ENCODE measurements around the gene HECTD2.
"Not testable (repeated sequence)": the region's sequence is repeated elsewhere in the genome, so short reads cannot be mapped to it uniquely, and the experiment has no call there.

Gene HECTD2

GRCh38 chr10:91556691-91557566, 146.8 kb downstream of the HECTD2 start:
- Histone ChIP-seq H3K4me1 (ENCODE audit: control insufficient read depth, insufficient read depth, low read length, poor library complexity, severe bottlenecking) (no peaks in the 10 kb centered on the region), H3K36me3 (ENCODE audit: control insufficient read depth, insufficient read depth, low read length) (no peaks in the 10 kb centered on the region), H3K27ac (ENCODE audit: low read depth, low read length, severe bottlenecking) (no peak overlapping the region), H3K4me3 (ENCODE audit: extremely low read depth, insufficient read depth, low read length, poor library complexity, severe bottlenecking) (no peak overlapping the region), H3K9me3 (ENCODE audit: control insufficient read depth, low read length) (peaks cover 10% of the 10 kb centered on the region)
- 94 to 97% methylated on average over 6 to 10 of the region's 12 CpGs for WGBS, 2 experiments (ENCODE audit: insufficient coverage in 2 of 2)

GRCh38 chr10:91557651-91558111, 147.5 kb downstream of the HECTD2 start:
- WGBS, 2 experiments (ENCODE audit: insufficient coverage in 2 of 2): 100% methylated on average over 1 of the region's 2 CpGs; no CpG with 5 or more reads in 1 of the 2 experiments
- Histone ChIP-seq H3K36me3 (ENCODE audit: control insufficient read depth, insufficient read depth, low read length) (no peaks in the 10 kb centered on the region), H3K27ac (ENCODE audit: low read depth, low read length, severe bottlenecking) (no peak overlapping the region), H3K4me1 (ENCODE audit: control insufficient read depth, insufficient read depth, low read length, poor library complexity, severe bottlenecking) (no peaks in the 10 kb centered on the region), H3K4me3 (ENCODE audit: extremely low read depth, insufficient read depth, low read length, poor library complexity, severe bottlenecking) (no peak overlapping the region), H3K9me3 (ENCODE audit: control insufficient read depth, low read length) (peaks cover 11% of the 10 kb centered on the region)

- H3K4me1 ChIP-seq (ENCODE audit: control insufficient read depth, insufficient read depth, low read length, poor library complexity, severe bottlenecking): no peaks in the 10 kb centered on the region
- no peak overlapping the region for H3K4me3 ChIP-seq (ENCODE audit: extremely low read depth, insufficient read depth, low read length, poor library complexity, severe bottlenecking)
- H3K36me3 ChIP-seq (ENCODE audit: control insufficient read depth, insufficient read depth, low read length): no peaks in the 10 kb centered on the region
- H3K9me3 ChIP-seq (ENCODE audit: control insufficient read depth, low read length): peaks cover 11% of the 10 kb centered on the region
- no peak overlapping the region for H3K27ac ChIP-seq (ENCODE audit: low read depth, low read length, severe bottlenecking)
- 100% methylated on average over 1 of the region's 3 CpGs; no CpG with 5 or more reads in 1 of the 2 experiments for WGBS, 2 experiments (ENCODE audit: insufficient coverage in 2 of 2)
Observed at GRCh38 chr10:91558473-91558872, 148.3 kb downstream of the HECTD2 start.

GRCh38 chr10:91559169-91559568, 149.0 kb downstream of the HECTD2 start:
- Histone ChIP-seq H3K4me3 (ENCODE audit: extremely low read depth, insufficient read depth, low read length, poor library complexity, severe bottlenecking) (no peak overlapping the region), H3K36me3 (ENCODE audit: control insufficient read depth, insufficient read depth, low read length) (no peaks in the 10 kb centered on the region), H3K27ac (ENCODE audit: low read depth, low read length, severe bottlenecking) (no peak overlapping the region), H3K4me1 (ENCODE audit: control insufficient read depth, insufficient read depth, low read length, poor library complexity, severe bottlenecking) (no peaks in the 10 kb centered on the region), H3K9me3 (ENCODE audit: control insufficient read depth, low read length) (peaks cover 11% of the 10 kb centered on the region)
- WGBS, 2 experiments (ENCODE audit: insufficient coverage in 2 of 2): 67 to 100% methylated on average over 1 of the region's 1 CpG

- Histone ChIP-seq H3K4me3 (ENCODE audit: extremely low read depth, insufficient read depth, low read length, poor library complexity, severe bottlenecking) (no peak overlapping the region), H3K4me1 (ENCODE audit: control insufficient read depth, insufficient read depth, low read length, poor library complexity, severe bottlenecking) (no peaks in the 10 kb centered on the region), H3K36me3 (ENCODE audit: control insufficient read depth, insufficient read depth, low read length) (no peaks in the 10 kb centered on the region), H3K9me3 (ENCODE audit: control insufficient read depth, low read length) (peaks cover 11% of the 10 kb centered on the region), H3K27ac (ENCODE audit: low read depth, low read length, severe bottlenecking) (no peak overlapping the region)
- 95 to 100% methylated on average over 2 of the region's 2 CpGs for WGBS, 2 experiments (ENCODE audit: insufficient coverage in 2 of 2)
Observed at GRCh38 chr10:91559750-91560149, 149.6 kb downstream of the HECTD2 start.

GRCh38 chr10:91560827-91561226, 150.7 kb downstream of the HECTD2 start:
- H3K4me3 ChIP-seq (ENCODE audit: extremely low read depth, insufficient read depth, low read length, poor library complexity, severe bottlenecking); H3K27ac ChIP-seq (ENCODE audit: low read depth, low read length, severe bottlenecking); H3K36me3 ChIP-seq (ENCODE audit: control insufficient read depth, insufficient read depth, low read length); H3K4me1 ChIP-seq (ENCODE audit: control insufficient read depth, insufficient read depth, low read length, poor library complexity, severe bottlenecking): not testable (repeated sequence)
- peaks cover 11% of the 10 kb centered on the region for H3K9me3 ChIP-seq (ENCODE audit: control insufficient read depth, low read length)
- 88 to 89% methylated on average over 1 of the region's 3 CpGs for WGBS, 2 experiments (ENCODE audit: insufficient coverage in 2 of 2)

GRCh38 chr10:91562839-91563581, 152.9 kb downstream of the HECTD2 start:
- Histone ChIP-seq H3K27ac (ENCODE audit: low read depth, low read length, severe bottlenecking) (no peak overlapping the region), H3K9me3 (ENCODE audit: control insufficient read depth, low read length) (peaks cover 11% of the 10 kb centered on the region), H3K36me3 (ENCODE audit: control insufficient read depth, insufficient read depth, low read length) (no peaks in the 10 kb centered on the region), H3K4me3 (ENCODE audit: extremely low read depth, insufficient read depth, low read length, poor library complexity, severe bottlenecking) (no peak overlapping the region), H3K4me1 (ENCODE audit: control insufficient read depth, insufficient read depth, low read length, poor library complexity, severe bottlenecking) (no peaks in the 10 kb centered on the region)
- 87 to 90% methylated on average over 2 of the region's 2 CpGs for WGBS, 2 experiments (ENCODE audit: insufficient coverage in 2 of 2)

GRCh38 chr10:91564026-91564425, 153.9 kb downstream of the HECTD2 start:
- Histone ChIP-seq H3K4me3 (ENCODE audit: extremely low read depth, insufficient read depth, low read length, poor library complexity, severe bottlenecking) (no peak overlapping the region), H3K27ac (ENCODE audit: low read depth, low read length, severe bottlenecking) (no peak overlapping the region), H3K9me3 (ENCODE audit: control insufficient read depth, low read length) (peaks cover 11% of the 10 kb centered on the region), H3K4me1 (ENCODE audit: control insufficient read depth, insufficient read depth, low read length, poor library complexity, severe bottlenecking) (no peaks in the 10 kb centered on the region), H3K36me3 (ENCODE audit: control insufficient read depth, insufficient read depth, low read length) (no peaks in the 10 kb centered on the region)
- WGBS, 2 experiments (ENCODE audit: insufficient coverage in 2 of 2): 96 to 100% methylated on average over 2 to 3 of the region's 3 CpGs

Measured in mesodermal cell (in vitro differentiated cells).